GM23338 (cell line): ENCODE measurements around the gene ABO. TPM values are rescaled to one million over a fixed set of nuclear protein-coding genes. Genes with fewer than 3 reads are reported as not detected.

Experiments used
- ATAC-seq: fragments of 200-7000 bp; cut with Tn5 transposase; 3 replicates; pipeline ENCODE4 v1.9.1; 2020
- DNase-seq: peaks from one replicate; pipeline ENCODE4 v3.0.0-alpha.2; 2015; ENCODE audit warnings: low spot score
- H2AFZ ChIP-seq: fragments of 200-600 bp; sonication (generic); 2 replicates; pipeline ENCODE4 v1.8.0; 2016; ENCODE audit warnings: antibody characterized with exemption, mild to moderate bottlenecking, moderate library complexity
- H3F3A ChIP-seq: fragments of 200-600 bp; sonication (generic); replicated peaks from 2 replicates; pipeline ENCODE4 v1.8.0; 2017; ENCODE audit warnings: antibody characterized with exemption, mixed run types, low read depth
- H3K27ac ChIP-seq: fragments of 200-600 bp; sonication (generic); 2 replicates; pipeline ENCODE4 v1.6.1; 2016; ENCODE audit warnings: low read depth
- H3K27me3 ChIP-seq: fragments of 200-600 bp; sonication (generic); 2 replicates; pipeline ENCODE4 v1.8.0; 2016; ENCODE audit warnings: mild to moderate bottlenecking, mixed run types, moderate library complexity; ENCODE audit not compliant: insufficient read depth
- H3K36me3 ChIP-seq: fragments of 200-600 bp; sonication (generic); 2 replicates; pipeline ENCODE4 v1.8.0; 2016; ENCODE audit warnings: mild to moderate bottlenecking; ENCODE audit not compliant: insufficient read depth
- H3K4me1 ChIP-seq: fragments of 200-600 bp; sonication (generic); 2 replicates; pipeline ENCODE4 v1.8.0; 2016; ENCODE audit warnings: mild to moderate bottlenecking, moderate library complexity; ENCODE audit not compliant: insufficient read depth
- H3K4me2 ChIP-seq: fragments of 200-600 bp; sonication (generic); 2 replicates; pipeline ENCODE4 v1.7.1; 2017; ENCODE audit warnings: mixed run types
- H3K4me3 ChIP-seq: fragments of 200-600 bp; sonication (generic); 2 replicates; pipeline ENCODE4 v1.6.1; 2016; ENCODE audit warnings: mixed run types
- H3K79me2 ChIP-seq: fragments of 200-600 bp; sonication (generic); replicated peaks from 2 replicates; pipeline ENCODE4 v1.8.0; 2017; ENCODE audit warnings: mild to moderate bottlenecking; ENCODE audit not compliant: insufficient read depth
- H3K9me2 ChIP-seq: fragments of 200-600 bp; sonication (generic); 2 replicates; pipeline ENCODE4 v1.8.0; 2017; ENCODE audit not compliant: insufficient read depth
- H4K20me1 ChIP-seq: fragments of 200-600 bp; sonication (generic); replicated peaks from 2 replicates; pipeline ENCODE4 v1.8.0; 2017; ENCODE audit warnings: mild to moderate bottlenecking; ENCODE audit not compliant: insufficient read depth
- H3K27ac Mint-ChIP-seq: 2 replicates; pipeline ENCODE4 v1.8.0; 2020; ENCODE audit warnings: inconsistent platforms, mild to moderate bottlenecking, moderate library complexity, mixed read lengths
- H3K27me3 Mint-ChIP-seq: 3 replicates; pipeline ENCODE4 v1.8.0; 2022; ENCODE audit warnings: low read depth, mild to moderate bottlenecking, moderate library complexity, mixed read lengths, inconsistent platforms; ENCODE audit not compliant: insufficient read depth, poor library complexity
- H3K36me3 Mint-ChIP-seq: 3 replicates; pipeline ENCODE4 v1.8.0; 2021; ENCODE audit warnings: low read depth, mild to moderate bottlenecking, inconsistent platforms, moderate library complexity, mixed read lengths
- H3K4me1 Mint-ChIP-seq: 3 replicates; pipeline ENCODE4 v1.8.0; 2020; ENCODE audit warnings: mild to moderate bottlenecking, inconsistent platforms, mixed read lengths
- H3K4me3 Mint-ChIP-seq: 3 replicates; pipeline ENCODE4 v1.8.0; 2021; ENCODE audit warnings: moderate library complexity, mild to moderate bottlenecking, inconsistent platforms, mixed read lengths
- H3K9me3 Mint-ChIP-seq: 3 replicates; pipeline ENCODE4 v1.8.0; 2020; ENCODE audit warnings: moderate library complexity, mild to moderate bottlenecking, inconsistent platforms, mixed read lengths
- CTCF ChIP-seq, 2 experiments: fragments of 200-600 bp in 1 of 2; sonication (generic) in 1 of 2; conservative IDR thresholded peaks; 2 replicates each; pipeline versions ENCODE4 v1.5.1 to v1.6.1; 2016 to 2017; ENCODE audit warnings: antibody characterized with exemption in 2 of 2, low read depth in 2 of 2, mild to moderate bottlenecking in 2 of 2, moderate library complexity in 1 of 2
- EZH2 ChIP-seq: fragments of 200-600 bp; sonication (generic); IDR thresholded peaks from one replicate; pipeline ENCODE4 v1.8.0; 2017; ENCODE audit warnings: antibody characterized with exemption, mild to moderate bottlenecking, low read depth; ENCODE audit not compliant: unreplicated experiment
- EZH2phosphoT487 ChIP-seq: fragments of 200-600 bp; sonication (generic); IDR thresholded peaks from one replicate; pipeline ENCODE4 v1.8.1; 2018; ENCODE audit warnings: antibody characterized with exemption; ENCODE audit not compliant: unreplicated experiment
- NANOG ChIP-seq: IDR thresholded peaks from 2 replicates; pipeline ENCODE4 v1.6.1; 2016; ENCODE audit warnings: antibody characterized with exemption, borderline replicate concordance
- POLR2AphosphoS5 ChIP-seq: IDR thresholded peaks from 2 replicates; pipeline ENCODE4 v1.6.1; 2016; ENCODE audit warnings: antibody characterized with exemption, low read depth
- REST ChIP-seq: IDR thresholded peaks from one replicate; pipeline ENCODE4 v1.6.1; 2018; ENCODE audit warnings: antibody characterized with exemption; ENCODE audit not compliant: unreplicated experiment
- STAT1 ChIP-seq: IDR thresholded peaks from one replicate; pipeline ENCODE4 v1.6.1; 2016; ENCODE audit warnings: antibody characterized with exemption; ENCODE audit not compliant: unreplicated experiment
- ZNF114 ChIP-seq: fragments of 250-450 bp; sonication (Bioruptor Pico); IDR thresholded peaks from 2 replicates; pipeline ENCODE4 v1.5.0; 2020; ENCODE audit warnings: mild to moderate bottlenecking, moderate library complexity
- ZNF331 ChIP-seq: fragments of 250-450 bp; sonication (Bioruptor Pico); IDR thresholded peaks from 2 replicates; pipeline ENCODE4 v1.5.0; 2020; ENCODE audit warnings: low read depth, mild to moderate bottlenecking, moderate library complexity
- polyA plus RNA-seq: library from polyadenylated mRNA; unstranded; fragments of >200 nt; fragmentation: Nextera tagmentation; extraction: Ambion mirVana; gene quantifications from 2 replicates; pipeline ENCODE4 v1.2.1, GENCODE V29; 2016
- total RNA-seq: library from RNA; depleted of rRNA; stranded (reverse); fragments of >200 nt; shearing (Covaris generic); gene quantifications from 2 replicates; pipeline ENCODE4 v1.2.3, GENCODE V29; 2014
- TF ChIP-seq, protein P1 (sequence below): fragments of 250-450 bp; sonication (Bioruptor Pico); IDR thresholded peaks from 2 replicates; pipeline ENCODE4 v1.5.0; 2020; ENCODE audit warnings: mild to moderate bottlenecking, moderate library complexity
- TF ChIP-seq, protein P2 (sequence below): IDR thresholded peaks from 2 replicates; pipeline ENCODE4 v1.6.1; 2016; ENCODE audit warnings: antibody characterized with exemption

The ABO gene
- total and polyA plus RNA-seq, 2 experiments from 2014 or later, result 0.28 to 0.34 TPM

DNA sequence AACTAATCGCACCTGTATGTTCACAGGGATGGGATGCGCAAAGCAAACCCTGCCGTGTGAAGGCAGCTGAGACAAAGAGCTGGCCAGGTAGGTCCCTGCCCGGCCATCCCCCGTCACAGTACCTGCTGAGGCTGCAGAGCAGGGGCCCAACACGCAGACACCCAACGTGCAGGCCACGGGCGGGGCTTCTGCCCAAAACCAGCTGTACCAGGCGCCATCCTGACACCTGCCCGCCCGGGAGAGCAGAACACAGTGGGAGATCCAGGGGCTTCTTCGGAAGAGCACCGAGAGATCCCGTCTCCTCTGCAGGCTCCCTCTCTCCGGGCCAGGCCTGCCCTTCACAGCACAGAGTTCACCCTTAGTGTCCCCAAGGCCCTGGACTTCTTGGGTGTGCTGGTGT is 28.4 kb downstream of the ABO start:
- Mint-ChIP-seq H3K27ac (no peak overlapping the region), H3K36me3 (no peaks in the 10 kb centered on the region), H3K4me3 (no peak overlapping the region), H3K9me3 (no peaks in the 10 kb centered on the region), H3K27me3 (peaks cover 5% of the 10 kb centered on the region), H3K4me1 (peaks cover 9% of the 10 kb centered on the region)
- no peak overlapping the region for H3K4me3 ChIP-seq
- peak; percentile 55 for ATAC-seq
- H3K79me2 ChIP-seq, result no peaks in the 10 kb centered on the region
- H2AFZ ChIP-seq, result no peak overlapping the region
- no peaks in the 10 kb centered on the region for H3K36me3 ChIP-seq
- no peak overlapping the region for H3K27ac ChIP-seq
- DNase-seq, result no peak
- no peaks in the 10 kb centered on the region for H4K20me1 ChIP-seq
- TF ChIP-seq STAT1, result no peak
- no peak for TF ChIP-seq POLR2AphosphoS5
- TF ChIP-seq NANOG, result no peak
- no peak for TF ChIP-seq ZNF114
- TF ChIP-seq REST, result no peak
- TF ChIP-seq CTCF (conservative IDR thresholded peaks at IDR 0.05; ENCODE audit: low read depth in 2 of 2), result no peak
- TF ChIP-seq EZH2, result no peak
- TF ChIP-seq EZH2phosphoT487, result no peak
- TF ChIP-seq, protein P1, sequence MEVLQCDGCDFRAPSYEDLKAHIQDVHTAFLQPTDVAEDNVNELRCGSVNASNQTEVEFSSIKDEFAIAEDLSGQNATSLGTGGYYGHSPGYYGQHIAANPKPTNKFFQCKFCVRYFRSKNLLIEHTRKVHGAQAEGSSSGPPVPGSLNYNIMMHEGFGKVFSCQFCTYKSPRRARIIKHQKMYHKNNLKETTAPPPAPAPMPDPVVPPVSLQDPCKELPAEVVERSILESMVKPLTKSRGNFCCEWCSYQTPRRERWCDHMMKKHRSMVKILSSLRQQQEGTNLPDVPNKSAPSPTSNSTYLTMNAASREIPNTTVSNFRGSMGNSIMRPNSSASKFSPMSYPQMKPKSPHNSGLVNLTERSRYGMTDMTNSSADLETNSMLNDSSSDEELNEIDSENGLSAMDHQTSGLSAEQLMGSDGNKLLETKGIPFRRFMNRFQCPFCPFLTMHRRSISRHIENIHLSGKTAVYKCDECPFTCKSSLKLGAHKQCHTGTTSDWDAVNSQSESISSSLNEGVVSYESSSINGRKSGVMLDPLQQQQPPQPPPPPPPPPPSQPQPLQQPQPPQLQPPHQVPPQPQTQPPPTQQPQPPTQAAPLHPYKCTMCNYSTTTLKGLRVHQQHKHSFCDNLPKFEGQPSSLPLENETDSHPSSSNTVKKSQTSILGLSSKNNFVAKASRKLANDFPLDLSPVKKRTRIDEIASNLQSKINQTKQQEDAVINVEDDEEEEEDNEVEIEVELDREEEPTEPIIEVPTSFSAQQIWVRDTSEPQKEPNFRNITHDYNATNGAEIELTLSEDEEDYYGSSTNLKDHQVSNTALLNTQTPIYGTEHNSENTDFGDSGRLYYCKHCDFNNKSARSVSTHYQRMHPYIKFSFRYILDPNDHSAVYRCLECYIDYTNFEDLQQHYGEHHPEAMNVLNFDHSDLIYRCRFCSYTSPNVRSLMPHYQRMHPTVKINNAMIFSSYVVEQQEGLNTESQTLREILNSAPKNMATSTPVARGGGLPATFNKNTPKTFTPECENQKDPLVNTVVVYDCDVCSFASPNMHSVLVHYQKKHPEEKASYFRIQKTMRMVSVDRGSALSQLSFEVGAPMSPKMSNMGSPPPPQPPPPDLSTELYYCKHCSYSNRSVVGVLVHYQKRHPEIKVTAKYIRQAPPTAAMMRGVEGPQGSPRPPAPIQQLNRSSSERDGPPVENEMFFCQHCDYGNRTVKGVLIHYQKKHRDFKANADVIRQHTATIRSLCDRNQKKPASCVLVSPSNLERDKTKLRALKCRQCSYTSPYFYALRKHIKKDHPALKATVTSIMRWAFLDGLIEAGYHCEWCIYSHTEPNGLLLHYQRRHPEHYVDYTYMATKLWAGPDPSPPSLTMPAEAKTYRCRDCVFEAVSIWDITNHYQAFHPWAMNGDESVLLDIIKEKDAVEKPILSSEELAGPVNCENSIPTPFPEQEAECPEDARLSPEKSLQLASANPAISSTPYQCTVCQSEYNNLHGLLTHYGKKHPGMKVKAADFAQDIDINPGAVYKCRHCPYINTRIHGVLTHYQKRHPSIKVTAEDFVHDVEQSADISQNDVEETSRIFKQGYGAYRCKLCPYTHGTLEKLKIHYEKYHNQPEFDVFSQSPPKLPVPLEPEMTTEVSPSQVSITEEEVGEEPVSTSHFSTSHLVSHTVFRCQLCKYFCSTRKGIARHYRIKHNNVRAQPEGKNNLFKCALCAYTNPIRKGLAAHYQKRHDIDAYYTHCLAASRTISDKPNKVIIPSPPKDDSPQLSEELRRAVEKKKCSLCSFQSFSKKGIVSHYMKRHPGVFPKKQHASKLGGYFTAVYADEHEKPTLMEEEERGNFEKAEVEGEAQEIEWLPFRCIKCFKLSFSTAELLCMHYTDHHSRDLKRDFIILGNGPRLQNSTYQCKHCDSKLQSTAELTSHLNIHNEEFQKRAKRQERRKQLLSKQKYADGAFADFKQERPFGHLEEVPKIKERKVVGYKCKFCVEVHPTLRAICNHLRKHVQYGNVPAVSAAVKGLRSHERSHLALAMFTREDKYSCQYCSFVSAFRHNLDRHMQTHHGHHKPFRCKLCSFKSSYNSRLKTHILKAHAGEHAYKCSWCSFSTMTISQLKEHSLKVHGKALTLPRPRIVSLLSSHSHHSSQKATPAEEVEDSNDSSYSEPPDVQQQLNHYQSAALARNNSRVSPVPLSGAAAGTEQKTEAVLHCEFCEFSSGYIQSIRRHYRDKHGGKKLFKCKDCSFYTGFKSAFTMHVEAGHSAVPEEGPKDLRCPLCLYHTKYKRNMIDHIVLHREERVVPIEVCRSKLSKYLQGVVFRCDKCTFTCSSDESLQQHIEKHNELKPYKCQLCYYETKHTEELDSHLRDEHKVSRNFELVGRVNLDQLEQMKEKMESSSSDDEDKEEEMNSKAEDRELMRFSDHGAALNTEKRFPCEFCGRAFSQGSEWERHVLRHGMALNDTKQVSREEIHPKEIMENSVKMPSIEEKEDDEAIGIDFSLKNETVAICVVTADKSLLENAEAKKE, result no peak
- TF ChIP-seq, protein P2, sequence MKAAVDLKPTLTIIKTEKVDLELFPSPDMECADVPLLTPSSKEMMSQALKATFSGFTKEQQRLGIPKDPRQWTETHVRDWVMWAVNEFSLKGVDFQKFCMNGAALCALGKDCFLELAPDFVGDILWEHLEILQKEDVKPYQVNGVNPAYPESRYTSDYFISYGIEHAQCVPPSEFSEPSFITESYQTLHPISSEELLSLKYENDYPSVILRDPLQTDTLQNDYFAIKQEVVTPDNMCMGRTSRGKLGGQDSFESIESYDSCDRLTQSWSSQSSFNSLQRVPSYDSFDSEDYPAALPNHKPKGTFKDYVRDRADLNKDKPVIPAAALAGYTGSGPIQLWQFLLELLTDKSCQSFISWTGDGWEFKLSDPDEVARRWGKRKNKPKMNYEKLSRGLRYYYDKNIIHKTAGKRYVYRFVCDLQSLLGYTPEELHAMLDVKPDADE, result no peak
- TF ChIP-seq ZNF331 (CRISPR knock-in tag), result no peak
- H3F3A ChIP-seq, result no peaks in the 10 kb centered on the region
- H3K4me1 ChIP-seq, result no peaks in the 10 kb centered on the region; the same call in 1 of the 2 replicates
- no peak overlapping the region for H3K4me2 ChIP-seq
- no peaks in the 10 kb centered on the region for H3K9me2 ChIP-seq
- no peaks in the 10 kb centered on the region for H3K27me3 ChIP-seq
